ENCODE measurements around the gene NRIP1.

NRIP1 gene

GRCh38 chr21:15063081-15063813 is 1.6 kb downstream of the NRIP1 start:
- no peaks in the 10 kb centered on the region for H3K36me3 ChIP-seq (ENCODE audit: control insufficient read depth, low read length)
- no peaks in the 10 kb centered on the region for H3K9me2 ChIP-seq (replicated peaks; ENCODE audit: control insufficient read depth, low read length)
- H3F3A ChIP-seq (ENCODE audit: control insufficient read depth, insufficient read depth) = no peaks in the 10 kb centered on the region
- H3K4me1 ChIP-seq (ENCODE audit: control insufficient read depth, low read length) = no peaks in the 10 kb centered on the region
- H3K4me2 ChIP-seq (ENCODE audit: low read length) = no peak overlapping the region
- TF ChIP-seq CTCF (IDR thresholded peaks at IDR 0.05; ENCODE audit: low read depth, low read length, poor library complexity, severe bottlenecking) (no peak), EZH2phosphoT487 (IDR thresholded peaks at IDR 0.05; ENCODE audit: borderline replicate concordance, low read length) (0 out of 2 replicates have a peak, but pooled peaks have one; percentile 48)
- no peaks in the 10 kb centered on the region for H4K20me1 ChIP-seq (ENCODE audit: control insufficient read depth, insufficient read depth, low read depth, low read length)
- H3K27me3 ChIP-seq (ENCODE audit: control insufficient read depth, low read length) = peaks cover 58% of the 10 kb centered on the region
- H3K9me3 ChIP-seq (ENCODE audit: control insufficient read depth, insufficient read depth, low read length) = peaks cover 6% of the 10 kb centered on the region
- H3K27ac ChIP-seq (ENCODE audit: low read depth, low read length) = no peak overlapping the region
- no peaks in the 10 kb centered on the region for H3K79me2 ChIP-seq (ENCODE audit: control insufficient read depth, low read length)
- H3K4me3 ChIP-seq (ENCODE audit: low read length) = no peak overlapping the region

GRCh38 chr21:15062606-15062965 is 2.2 kb downstream of the NRIP1 start:
- Histone ChIP-seq H3K27me3 (ENCODE audit: control insufficient read depth, low read length) (peaks cover 61% of the 10 kb centered on the region), H3F3A (ENCODE audit: control insufficient read depth, insufficient read depth) (no peaks in the 10 kb centered on the region), H3K4me2 (ENCODE audit: low read length) (no peak overlapping the region), H3K27ac (ENCODE audit: low read depth, low read length) (no peak overlapping the region), H3K9me2 (replicated peaks; ENCODE audit: control insufficient read depth, low read length) (no peaks in the 10 kb centered on the region), H3K36me3 (ENCODE audit: control insufficient read depth, low read length) (no peaks in the 10 kb centered on the region), H4K20me1 (ENCODE audit: control insufficient read depth, insufficient read depth, low read depth, low read length) (no peaks in the 10 kb centered on the region), H3K4me1 (ENCODE audit: control insufficient read depth, low read length) (no peaks in the 10 kb centered on the region), H3K9me3 (ENCODE audit: control insufficient read depth, insufficient read depth, low read length) (peaks cover 6% of the 10 kb centered on the region), H3K79me2 (ENCODE audit: control insufficient read depth, low read length) (no peaks in the 10 kb centered on the region), H3K4me3 (ENCODE audit: low read length) (no peak overlapping the region)
- no peak for TF ChIP-seq EZH2phosphoT487 (IDR thresholded peaks at IDR 0.05; ENCODE audit: borderline replicate concordance, low read length)
- TF ChIP-seq CTCF (IDR thresholded peaks at IDR 0.05; ENCODE audit: low read depth, low read length, poor library complexity, severe bottlenecking) = no peak

- no peaks in the 10 kb centered on the region for H3K9me2 ChIP-seq (replicated peaks; ENCODE audit: control insufficient read depth, low read length)
- no peaks in the 10 kb centered on the region for H3F3A ChIP-seq (ENCODE audit: control insufficient read depth, insufficient read depth)
- H3K4me3 ChIP-seq (ENCODE audit: low read length) = no peak overlapping the region
- H3K4me2 ChIP-seq (ENCODE audit: low read length) = no peak overlapping the region
- no peaks in the 10 kb centered on the region for H3K4me1 ChIP-seq (ENCODE audit: control insufficient read depth, low read length)
- no peak for TF ChIP-seq CTCF (IDR thresholded peaks at IDR 0.05; ENCODE audit: low read depth, low read length, poor library complexity, severe bottlenecking)
- TF ChIP-seq EZH2phosphoT487 (IDR thresholded peaks at IDR 0.05; ENCODE audit: borderline replicate concordance, low read length) = 0 out of 2 replicates have a peak, but pooled peaks have one; percentile 4
- no peak overlapping the region for H3K27ac ChIP-seq (ENCODE audit: low read depth, low read length)
- H3K36me3 ChIP-seq (ENCODE audit: control insufficient read depth, low read length) = no peaks in the 10 kb centered on the region
- no peaks in the 10 kb centered on the region for H4K20me1 ChIP-seq (ENCODE audit: control insufficient read depth, insufficient read depth, low read depth, low read length)
- H3K27me3 ChIP-seq (ENCODE audit: control insufficient read depth, low read length) = peaks cover 65% of the 10 kb centered on the region
- peaks cover 6% of the 10 kb centered on the region for H3K9me3 ChIP-seq (ENCODE audit: control insufficient read depth, insufficient read depth, low read length)
- H3K79me2 ChIP-seq (ENCODE audit: control insufficient read depth, low read length) = no peaks in the 10 kb centered on the region
Observed at GRCh38 chr21:15061747-15062605, 2.8 kb downstream of the NRIP1 start.

All from DOHH2 (cell line).